LNCaP clone FGC (cell line): ENCODE data around the gene BCAR3.

Source experiments
- DNase-seq: peaks from one replicate; pipeline ENCODE4 v3.0.0-alpha.2; 2011; ENCODE audit warnings: low read depth
- H3K4me3 ChIP-seq: 2 replicates; pipeline ENCODE4 v1.5.1; 2011; ENCODE audit warnings: mild to moderate bottlenecking, low read depth, low read length, control low read depth
- CTCF ChIP-seq: IDR thresholded peaks from 2 replicates; pipeline ENCODE4 v1.5.1; 2012; ENCODE audit warnings: mild to moderate bottlenecking; ENCODE audit not compliant: control insufficient read depth, insufficient read depth; ENCODE audit errors: extremely low read depth

Gene BCAR3

GRCh38 chr1:93641527-93641926 is 40.1 kb downstream of the BCAR3 start:
- no peak overlapping the region for H3K4me3 ChIP-seq
- no peak for DNase-seq
- no peak for TF ChIP-seq CTCF

- no peak overlapping the region for H3K4me3 ChIP-seq
- TF ChIP-seq CTCF: no peak
- DNase-seq: no peak
Measured at GRCh38 chr1:93640656-93641440, 40.8 kb downstream of the BCAR3 start.

GRCh38 chr1:93638981-93639380 is 42.7 kb downstream of the BCAR3 start:
- H3K4me3 ChIP-seq: no peak overlapping the region
- no peak for TF ChIP-seq CTCF
- no peak for DNase-seq

GRCh38 chr1:93638307-93638847 is 43.3 kb downstream of the BCAR3 start:
- no peak for DNase-seq
- no peak for TF ChIP-seq CTCF
- no peak overlapping the region for H3K4me3 ChIP-seq

GRCh38 chr1:93636712-93637111 is 44.9 kb downstream of the BCAR3 start:
- no peak for DNase-seq
- no peak overlapping the region for H3K4me3 ChIP-seq
- no peak for TF ChIP-seq CTCF

- H3K4me3 ChIP-seq: no peak overlapping the region
- no peak for DNase-seq
- no peak for TF ChIP-seq CTCF
Measured at GRCh38 chr1:93635614-93636543, 45.8 kb downstream of the BCAR3 start.
